HEK293T (cell line): ENCODE results near the gene PCSK2.

ENCODE experiments used
- BHLHE40 ChIP-seq: fragments of 450-650 bp; IDR thresholded peaks from 2 replicates; pipeline ENCODE4 v1.6.1; 2016; ENCODE audit warnings: mild to moderate bottlenecking, moderate library complexity, borderline replicate concordance
- L3MBTL2 ChIP-seq: fragments of 450-650 bp; conservative IDR thresholded peaks from 2 replicates; pipeline ENCODE4 v1.6.1; 2016; ENCODE audit warnings: mild to moderate bottlenecking
- SP1 ChIP-seq: fragments of 450-650 bp; IDR thresholded peaks from 2 replicates; pipeline ENCODE4 v1.6.1; 2017
- SUZ12 ChIP-seq: fragments of 450-650 bp; IDR thresholded peaks from 2 replicates; pipeline ENCODE4 v1.6.1; 2016; ENCODE audit warnings: mild to moderate bottlenecking
- TARDBP ChIP-seq: fragments of 450-650 bp; IDR thresholded peaks from 2 replicates; pipeline ENCODE4 v1.6.1; 2016

DNA sequence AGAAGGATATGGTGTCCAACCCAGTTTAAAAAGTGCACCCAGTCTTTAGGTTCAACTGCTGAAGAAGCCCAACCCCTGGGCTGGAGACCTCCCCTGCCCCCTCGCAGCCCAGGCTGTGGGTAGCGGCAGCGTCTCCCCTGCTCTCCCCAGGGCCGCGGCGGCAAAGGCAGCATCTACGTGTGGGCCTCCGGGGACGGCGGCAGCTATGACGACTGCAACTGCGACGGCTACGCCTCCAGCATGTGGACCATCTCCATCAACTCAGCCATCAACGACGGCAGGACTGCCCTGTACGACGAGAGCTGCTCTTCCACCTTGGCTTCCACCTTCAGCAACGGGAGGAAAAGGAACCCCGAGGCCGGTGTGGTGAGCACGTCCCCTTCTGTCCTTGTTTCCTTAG, 226.8 kb downstream of the PCSK2 start:
- TF ChIP-seq SP1 = no peak
- TF ChIP-seq L3MBTL2 = no peak
- TF ChIP-seq SUZ12 = no peak
- no peak for TF ChIP-seq BHLHE40
- no peak for TF ChIP-seq TARDBP
